Endothelial cell of umbilical vein (primary cell): Measurements from ENCODE around the gene PAK5.

Source experiments
- EZH2 ChIP-seq: IDR thresholded peaks from 2 replicates; pipeline ENCODE4 v1.6.1; 2012; ENCODE audit warnings: borderline replicate concordance, low read depth, mild to moderate bottlenecking, moderate library complexity, low read length, inconsistent platforms; ENCODE audit not compliant: severe bottlenecking
- JUN ChIP-seq: IDR thresholded peaks from 2 replicates; pipeline ENCODE4 v1.6.1; 2011; ENCODE audit warnings: borderline replicate concordance, low read depth; ENCODE audit not compliant: insufficient read length, insufficient read depth
- POLR2A ChIP-seq: IDR thresholded peaks from 2 replicates; pipeline ENCODE4 v1.6.1; 2012; ENCODE audit warnings: low read depth, mild to moderate bottlenecking, control low read depth, low read length
- POLR2AphosphoS5 ChIP-seq: IDR thresholded peaks from 2 replicates; pipeline ENCODE4 v1.6.1; 2012; ENCODE audit warnings: low read depth, mild to moderate bottlenecking, control low read depth, low read length, moderate library complexity; ENCODE audit not compliant: insufficient read depth
- TF ChIP-seq, protein P1 (sequence below), 2 donors: IDR thresholded peaks; 1 replicate in 1 of 2; 2 replicates in 1 of 2; pipeline ENCODE4 v1.5.1; 2011; ENCODE audit warnings: low read length in 2 of 2, mild to moderate bottlenecking in 2 of 2, moderate library complexity in 2 of 2, control low read depth in 1 of 2, inconsistent platforms in 1 of 2, low read depth in 1 of 2; ENCODE audit not compliant: insufficient read depth in 1 of 2; ENCODE audit errors: extremely low read depth in 1 of 2

DNA sequence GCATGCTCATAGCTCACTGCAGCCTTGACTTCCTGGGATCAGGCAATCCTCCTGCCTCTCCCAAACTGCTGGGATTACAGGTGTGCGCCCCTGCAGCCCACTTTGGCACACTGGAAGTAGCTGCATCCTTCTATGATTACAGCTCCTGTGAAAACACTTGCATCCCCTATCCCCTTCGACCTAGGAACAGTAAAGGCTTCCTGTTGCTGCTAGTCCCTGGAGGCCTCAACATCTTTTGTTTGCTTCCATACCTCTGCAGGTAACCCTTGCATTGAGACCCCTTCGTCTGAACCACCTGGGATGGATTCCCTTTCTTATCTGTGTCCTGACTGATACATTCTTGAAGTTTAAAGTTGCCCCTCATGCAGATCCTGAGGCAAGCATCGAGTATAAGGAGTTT is 152.4 kb downstream of the PAK5 start:
- TF ChIP-seq, protein P1, sequence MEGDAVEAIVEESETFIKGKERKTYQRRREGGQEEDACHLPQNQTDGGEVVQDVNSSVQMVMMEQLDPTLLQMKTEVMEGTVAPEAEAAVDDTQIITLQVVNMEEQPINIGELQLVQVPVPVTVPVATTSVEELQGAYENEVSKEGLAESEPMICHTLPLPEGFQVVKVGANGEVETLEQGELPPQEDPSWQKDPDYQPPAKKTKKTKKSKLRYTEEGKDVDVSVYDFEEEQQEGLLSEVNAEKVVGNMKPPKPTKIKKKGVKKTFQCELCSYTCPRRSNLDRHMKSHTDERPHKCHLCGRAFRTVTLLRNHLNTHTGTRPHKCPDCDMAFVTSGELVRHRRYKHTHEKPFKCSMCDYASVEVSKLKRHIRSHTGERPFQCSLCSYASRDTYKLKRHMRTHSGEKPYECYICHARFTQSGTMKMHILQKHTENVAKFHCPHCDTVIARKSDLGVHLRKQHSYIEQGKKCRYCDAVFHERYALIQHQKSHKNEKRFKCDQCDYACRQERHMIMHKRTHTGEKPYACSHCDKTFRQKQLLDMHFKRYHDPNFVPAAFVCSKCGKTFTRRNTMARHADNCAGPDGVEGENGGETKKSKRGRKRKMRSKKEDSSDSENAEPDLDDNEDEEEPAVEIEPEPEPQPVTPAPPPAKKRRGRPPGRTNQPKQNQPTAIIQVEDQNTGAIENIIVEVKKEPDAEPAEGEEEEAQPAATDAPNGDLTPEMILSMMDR (IDR thresholded peaks at IDR 0.05; ENCODE audit: extremely low read depth in 1 of 2, insufficient read depth in 1 of 2, low read depth in 1 of 2, low read length in 2 of 2) = no peak
- TF ChIP-seq POLR2AphosphoS5 (no peak), POLR2A (no peak), EZH2 (no peak), JUN (no peak)
